NCI-H146 treated with DMSO at 0.1 percent for 48 hours (cell line): ENCODE data around the gene GTF2IRD1.
"Not testable (repeated sequence)": the region's sequence is repeated elsewhere in the genome, so short reads cannot be mapped to it uniquely, and the experiment has no call there.

Experiments used
- DNase-seq: peaks from one replicate; lab custom pipeline; 2025; ENCODE audit not compliant: unreplicated experiment; lab: John Stamatoyannopoulos, UW

GTF2IRD1 gene

GRCh38 chr7:74467876-74468275 is 14.2 kb downstream of the GTF2IRD1 start:
- DNase-seq = no peak

DNA sequence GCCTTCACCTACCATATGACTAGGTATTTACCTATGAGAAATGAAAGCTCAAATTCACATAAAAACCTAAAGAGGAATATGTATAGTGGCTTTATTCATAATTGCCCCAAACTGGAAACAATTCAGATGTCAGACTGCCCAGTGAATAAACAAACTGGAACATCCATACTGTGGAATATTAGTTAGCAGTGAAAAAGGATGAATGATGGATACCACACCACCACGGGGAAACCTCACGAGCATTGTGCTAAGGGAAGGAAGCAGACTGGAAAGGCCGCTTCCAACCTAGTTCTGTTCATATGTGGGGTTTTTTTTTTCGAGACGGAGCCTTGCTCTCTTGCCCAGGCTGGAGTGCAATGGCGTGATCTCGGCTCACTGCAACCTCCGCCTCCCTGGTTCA is 16.8 kb downstream of the GTF2IRD1 start:
- no peak for DNase-seq

DNA sequence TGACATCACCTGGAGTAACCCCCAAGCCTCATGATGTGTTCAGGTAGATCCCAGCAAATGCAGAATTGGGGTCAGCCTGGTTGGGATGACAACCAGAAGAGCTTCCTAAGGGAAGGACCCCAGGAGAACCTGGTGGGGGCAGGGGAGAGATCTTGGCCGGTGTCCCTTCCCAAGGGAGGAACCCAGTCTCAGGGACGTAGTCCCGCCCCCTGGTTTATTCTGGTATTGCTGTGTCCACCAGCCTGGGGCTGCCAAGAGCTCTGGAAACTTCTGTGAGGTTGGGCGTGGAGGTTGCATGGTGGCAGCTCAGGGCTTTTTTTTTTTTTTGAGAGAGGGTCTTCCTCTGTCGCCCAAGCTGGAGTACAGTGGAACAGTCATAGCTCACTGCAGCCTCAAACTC is 19.4 kb downstream of the GTF2IRD1 start:
- DNase-seq = no peak

- DNase-seq = no peak
Observed at GRCh38 chr7:74474271-74474865, 20.7 kb downstream of the GTF2IRD1 start.

DNA sequence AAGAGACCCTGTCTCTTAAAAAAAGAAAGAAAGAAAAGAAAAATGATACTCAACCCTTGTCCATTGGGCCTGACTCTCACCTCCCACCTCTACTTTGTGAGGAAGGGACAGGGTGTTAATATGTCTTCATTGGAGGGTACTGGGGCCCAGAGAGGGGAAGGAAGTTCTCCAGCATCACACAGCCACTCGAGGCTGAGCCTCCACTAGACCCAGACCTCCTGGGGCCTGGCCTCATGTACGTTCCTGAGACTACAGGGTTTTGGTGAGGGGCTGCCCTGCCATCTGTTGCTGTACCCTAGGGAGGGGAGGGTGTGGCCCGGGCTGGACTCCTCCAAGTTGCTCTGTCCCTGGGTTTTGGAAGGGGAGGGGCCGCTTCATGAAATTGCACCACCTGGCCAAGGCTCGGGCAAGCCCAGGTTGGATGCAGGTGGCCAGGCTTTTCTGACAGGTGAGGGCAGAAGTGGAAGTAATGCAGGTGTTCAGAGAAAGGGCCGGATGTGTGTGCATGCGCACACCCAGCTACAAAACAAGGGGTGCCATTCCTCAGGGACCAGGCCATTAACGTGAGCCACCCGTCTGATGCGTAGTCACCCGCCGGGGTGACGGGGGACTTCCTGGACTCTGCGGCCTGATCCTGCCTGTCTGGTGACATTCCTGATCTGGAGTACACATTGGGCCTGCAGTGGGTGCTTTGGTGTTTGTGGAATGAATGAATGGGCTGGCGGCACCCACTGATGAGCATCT is 21.7 kb downstream of the GTF2IRD1 start:
- no peak for DNase-seq

DNA sequence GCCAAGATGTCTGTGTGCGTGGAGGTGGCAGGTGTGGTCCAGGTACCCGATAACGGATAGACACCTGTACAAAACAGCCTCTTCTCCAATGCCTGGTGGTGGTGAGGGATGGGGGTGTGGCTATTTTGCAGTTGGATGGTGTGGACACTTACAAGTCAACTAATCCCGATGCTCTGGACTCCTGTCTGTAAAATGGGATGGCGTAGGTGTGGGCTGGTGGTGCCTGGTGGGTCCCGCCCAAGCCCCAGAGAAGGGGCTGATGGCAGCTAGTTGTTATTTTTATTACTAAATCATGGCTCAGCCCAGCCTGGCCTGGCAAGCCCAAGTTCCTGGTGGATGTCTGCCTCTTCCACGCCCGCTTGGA is 22.3 kb downstream of the GTF2IRD1 start:
- DNase-seq = no peak

- DNase-seq = no peak
Observed at GRCh38 chr7:74476626-74477025, 22.9 kb downstream of the GTF2IRD1 start.

DNA sequence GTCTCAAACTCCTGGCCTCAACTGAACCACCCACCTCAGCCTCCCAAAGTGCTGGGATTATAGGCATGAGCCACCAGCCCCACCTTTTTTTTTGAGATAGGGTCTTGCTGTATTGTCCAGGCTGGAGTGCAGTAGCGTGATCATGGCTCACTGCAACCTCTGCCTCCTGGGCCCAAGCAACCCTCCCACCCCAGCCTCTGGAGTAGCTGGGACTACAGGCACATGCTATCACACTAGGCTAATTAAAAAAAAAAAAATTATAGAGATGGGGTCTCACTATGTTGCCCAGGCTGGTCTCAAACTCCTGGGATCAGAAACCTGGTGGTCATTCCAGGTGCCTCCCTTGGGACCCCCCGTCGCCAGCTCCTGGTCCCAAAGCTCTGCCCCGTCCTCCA is 25.0 kb downstream of the GTF2IRD1 start:
- DNase-seq = no peak

- DNase-seq = no peak
Observed at GRCh38 chr7:74479066-74479781, 25.5 kb downstream of the GTF2IRD1 start.

DNA sequence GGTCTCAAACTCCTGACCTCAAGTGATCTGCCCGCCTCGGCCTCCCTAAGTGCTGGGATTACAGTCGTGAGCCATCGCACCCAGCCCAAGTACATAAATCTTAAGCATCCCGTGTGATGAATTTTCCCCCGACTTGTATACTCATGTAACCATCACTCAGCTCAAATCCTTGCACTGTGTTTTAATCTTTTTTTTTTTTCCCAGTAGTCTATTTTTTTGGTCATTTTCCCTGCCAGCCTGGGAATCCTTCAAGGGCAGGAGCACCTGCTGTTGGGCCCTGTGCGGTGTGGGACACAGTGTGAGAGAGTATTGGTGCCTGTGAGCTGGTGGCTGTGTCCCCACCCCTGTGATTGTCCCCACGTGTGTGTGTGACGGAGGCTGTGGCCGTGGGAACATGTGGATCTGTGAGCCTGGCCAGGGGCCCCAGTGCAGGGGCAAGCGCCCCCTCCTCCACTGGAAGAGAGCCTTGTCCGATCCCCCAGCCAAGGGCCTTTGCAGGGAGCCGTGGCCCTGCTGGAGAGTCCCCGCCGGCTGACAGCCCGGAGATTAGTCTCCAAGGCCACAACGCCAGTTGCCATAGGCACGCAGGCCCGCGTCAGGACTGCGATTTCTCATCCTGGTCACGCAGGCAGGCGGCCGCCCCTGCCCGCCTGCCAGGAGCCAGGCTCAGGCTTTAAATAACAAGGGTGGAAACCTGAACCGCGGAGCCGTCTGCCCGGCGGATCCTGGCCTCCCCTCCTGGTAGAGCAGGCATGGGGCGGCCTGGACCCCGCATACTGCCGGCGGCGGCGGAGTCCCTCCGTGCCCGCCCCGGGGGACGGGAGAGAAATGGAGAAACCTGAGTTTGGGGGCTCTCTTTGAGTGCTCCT is 26.5 kb downstream of the GTF2IRD1 start:
- DNase-seq = no peak

DNA sequence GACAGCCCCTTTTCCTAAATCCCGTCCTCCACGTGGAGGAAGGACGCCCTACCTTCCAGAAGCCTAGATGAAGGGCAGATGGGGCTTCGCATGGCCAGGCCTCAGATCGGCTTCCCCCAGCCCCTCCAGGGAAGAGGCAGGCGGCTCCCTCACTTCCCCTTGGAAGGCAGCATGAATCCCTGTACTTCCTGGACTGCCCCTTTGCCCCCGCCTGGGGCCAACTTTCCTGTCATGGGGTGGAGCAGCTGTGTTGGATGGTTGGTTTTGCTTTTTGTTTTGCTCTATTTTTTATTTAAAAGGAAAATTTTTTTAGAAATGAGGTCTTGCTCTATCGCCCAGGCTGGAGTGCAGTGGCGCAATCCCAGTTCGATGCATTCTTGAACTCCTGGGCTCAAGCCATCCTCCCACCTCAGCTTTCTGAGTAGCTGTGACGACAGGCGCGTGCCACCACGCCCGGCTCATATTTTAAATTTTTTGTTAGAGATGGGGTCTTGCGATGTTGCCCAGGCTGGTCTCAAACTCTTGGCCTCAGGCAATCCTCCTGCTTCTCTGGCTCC is 27.2 kb downstream of the GTF2IRD1 start:
- no peak for DNase-seq

DNA sequence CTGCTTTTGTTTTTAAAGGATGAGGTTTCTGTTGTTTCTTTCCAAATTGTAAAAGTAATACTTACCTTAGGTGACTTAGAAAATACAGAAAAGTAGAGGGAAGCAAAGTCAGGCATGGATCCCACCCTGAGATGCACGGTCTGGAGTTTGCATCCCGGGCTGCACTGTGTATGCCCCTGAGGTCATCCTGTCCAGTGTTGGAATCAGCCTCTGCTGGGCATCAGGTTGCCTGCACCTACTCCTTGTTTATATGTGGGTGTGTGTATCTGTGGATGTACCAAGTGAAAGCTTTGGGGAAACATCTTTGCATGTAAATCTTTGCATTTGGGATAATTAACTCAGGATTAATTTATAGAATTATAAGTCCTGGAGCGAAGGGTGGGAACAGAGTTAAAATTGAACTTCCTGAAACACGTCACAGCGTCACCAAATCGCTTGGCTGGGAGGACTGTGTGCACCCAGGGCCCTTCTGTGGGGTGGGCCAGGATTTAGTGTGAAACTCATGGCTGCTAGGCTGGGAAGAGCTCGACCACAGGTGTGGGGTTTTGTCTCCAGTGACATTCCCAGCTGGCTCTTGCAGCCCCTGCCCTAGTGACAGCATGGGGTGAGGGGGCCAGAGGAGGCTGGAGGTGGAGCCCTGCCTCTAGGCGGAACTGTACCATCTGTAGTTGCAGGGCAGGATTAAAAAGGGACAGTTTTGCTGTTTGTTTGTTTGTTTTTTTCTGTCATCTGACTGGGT is 27.9 kb downstream of the GTF2IRD1 start:
- no peak for DNase-seq

DNA sequence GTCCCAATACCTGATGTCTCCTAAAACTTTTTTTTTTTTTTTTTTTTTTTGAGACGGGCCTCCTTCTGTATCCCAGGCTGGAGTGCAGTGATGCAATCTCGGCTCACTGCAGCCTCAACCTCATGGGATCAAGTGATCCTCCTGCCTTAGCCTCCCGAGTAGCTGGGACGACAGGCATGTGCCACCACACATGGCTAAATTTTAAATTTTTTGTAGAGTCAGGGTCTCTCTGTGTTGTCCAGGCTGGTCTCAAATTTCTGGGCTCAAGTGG is 28.4 kb downstream of the GTF2IRD1 start:
- no peak for DNase-seq

DNA sequence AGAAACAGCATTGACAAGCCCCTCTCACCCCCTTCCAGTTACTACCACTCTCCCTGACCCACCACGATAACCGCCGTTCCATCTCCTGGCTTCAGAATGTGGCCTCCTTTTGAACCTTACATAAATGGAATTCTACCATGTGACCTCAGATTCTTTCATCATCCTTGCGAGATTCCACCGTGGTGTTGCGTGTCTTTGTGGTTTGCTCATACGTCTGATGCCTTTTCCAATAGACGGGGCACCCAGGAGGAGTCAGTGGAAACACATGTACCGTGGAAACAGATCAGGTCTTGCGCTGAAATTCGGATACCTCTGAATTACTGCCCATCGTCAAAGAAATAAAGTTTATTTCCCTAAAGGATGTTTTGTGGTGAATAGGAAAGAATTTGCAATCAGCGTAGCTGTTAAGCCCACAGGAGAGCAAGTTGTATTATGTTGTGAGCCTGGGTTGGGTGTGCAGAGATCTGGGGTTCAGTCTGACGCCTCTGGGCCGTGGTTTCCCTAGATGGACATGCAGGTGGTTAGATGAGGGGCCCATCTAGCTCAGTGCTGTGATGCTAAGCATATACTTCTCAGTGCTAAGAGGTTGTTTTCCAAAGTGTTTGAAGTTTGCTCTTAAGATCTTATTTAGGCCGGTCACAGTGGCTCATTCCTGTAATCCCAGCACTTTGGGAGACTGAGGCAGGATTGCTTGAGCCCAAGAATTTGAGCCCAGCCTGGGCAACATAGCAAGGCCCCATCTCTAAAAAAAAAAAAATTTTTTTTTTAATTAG is 29.1 kb downstream of the GTF2IRD1 start:
- DNase-seq = no peak

- DNase-seq = no peak
Observed at GRCh38 chr7:74483402-74484336, 30.0 kb downstream of the GTF2IRD1 start.

GRCh38 chr7:74485611-74486010 is 31.9 kb downstream of the GTF2IRD1 start:
- DNase-seq = no peak

- DNase-seq = not testable (repeated sequence)
Observed at GRCh38 chr7:74488518-74489030, 34.9 kb downstream of the GTF2IRD1 start.
